Nephron progenitor cell (in vitro differentiated cells): ENCODE measurements around the gene AAK1.
"Not testable (repeated sequence)": the region's sequence is repeated elsewhere in the genome, so short reads cannot be mapped to it uniquely, and the experiment has no call there.

ENCODE experiments used
- DNase-seq: peaks from one replicate; pipeline ENCODE4 v3.0.0; 2021
- H3K27ac Mint-ChIP-seq: 2 replicates; pipeline ENCODE4 v1.8.0; 2021; ENCODE audit warnings: mild to moderate bottlenecking, moderate library complexity, mixed read lengths
- H3K27me3 Mint-ChIP-seq: 2 replicates; pipeline ENCODE4 v1.8.0; 2021; ENCODE audit warnings: mild to moderate bottlenecking, low read depth, mixed read lengths; ENCODE audit not compliant: poor library complexity
- H3K36me3 Mint-ChIP-seq: 2 replicates; pipeline ENCODE4 v1.8.0; 2021; ENCODE audit warnings: low read depth, mixed read lengths
- H3K4me1 Mint-ChIP-seq: 2 replicates; pipeline ENCODE4 v1.8.0; 2021; ENCODE audit warnings: mixed read lengths
- H3K4me3 Mint-ChIP-seq: 2 replicates; pipeline ENCODE4 v1.8.0; 2021; ENCODE audit warnings: mild to moderate bottlenecking, moderate library complexity, mixed read lengths
- H3K9me3 Mint-ChIP-seq: 2 replicates; pipeline ENCODE4 v1.8.0; 2021; ENCODE audit warnings: mild to moderate bottlenecking, moderate library complexity, mixed read lengths
- TF ChIP-seq, protein P1 (sequence below): fragments of 200-600 bp; sonication (generic); IDR thresholded peaks from 2 replicates; pipeline ENCODE4 v1.5.0; 2021; ENCODE audit warnings: antibody characterized with exemption

Gene AAK1

DNA sequence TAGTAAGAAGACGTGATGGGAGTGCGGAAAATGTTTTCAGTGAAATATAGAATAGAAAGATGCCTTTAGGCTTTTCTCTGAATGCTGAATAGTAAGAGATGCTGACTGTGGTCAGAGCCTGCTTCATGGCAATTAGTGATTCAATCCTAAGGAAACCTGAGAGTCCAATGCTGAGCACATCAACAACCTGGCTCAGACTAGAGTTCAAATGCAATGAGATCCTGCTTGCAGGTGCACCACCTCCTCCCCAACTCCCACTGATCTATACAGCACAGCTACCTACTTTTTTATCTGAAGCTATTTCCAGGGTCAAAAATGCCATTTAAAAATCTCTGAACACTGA lies 65.4 kb downstream of the AAK1 start:
- peak overlapping the region; percentile 90 for H3K27ac Mint-ChIP-seq
- peaks cover 48% of the 10 kb centered on the region for H3K4me1 Mint-ChIP-seq
- TF ChIP-seq, protein P1, sequence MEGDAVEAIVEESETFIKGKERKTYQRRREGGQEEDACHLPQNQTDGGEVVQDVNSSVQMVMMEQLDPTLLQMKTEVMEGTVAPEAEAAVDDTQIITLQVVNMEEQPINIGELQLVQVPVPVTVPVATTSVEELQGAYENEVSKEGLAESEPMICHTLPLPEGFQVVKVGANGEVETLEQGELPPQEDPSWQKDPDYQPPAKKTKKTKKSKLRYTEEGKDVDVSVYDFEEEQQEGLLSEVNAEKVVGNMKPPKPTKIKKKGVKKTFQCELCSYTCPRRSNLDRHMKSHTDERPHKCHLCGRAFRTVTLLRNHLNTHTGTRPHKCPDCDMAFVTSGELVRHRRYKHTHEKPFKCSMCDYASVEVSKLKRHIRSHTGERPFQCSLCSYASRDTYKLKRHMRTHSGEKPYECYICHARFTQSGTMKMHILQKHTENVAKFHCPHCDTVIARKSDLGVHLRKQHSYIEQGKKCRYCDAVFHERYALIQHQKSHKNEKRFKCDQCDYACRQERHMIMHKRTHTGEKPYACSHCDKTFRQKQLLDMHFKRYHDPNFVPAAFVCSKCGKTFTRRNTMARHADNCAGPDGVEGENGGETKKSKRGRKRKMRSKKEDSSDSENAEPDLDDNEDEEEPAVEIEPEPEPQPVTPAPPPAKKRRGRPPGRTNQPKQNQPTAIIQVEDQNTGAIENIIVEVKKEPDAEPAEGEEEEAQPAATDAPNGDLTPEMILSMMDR = no peak
- no peaks in the 10 kb centered on the region for H3K9me3 Mint-ChIP-seq
- peak overlapping the region; percentile 18 for H3K4me3 Mint-ChIP-seq
- DNase-seq = no peak
- H3K27me3 Mint-ChIP-seq = no peaks in the 10 kb centered on the region
- peaks cover 2% of the 10 kb centered on the region for H3K36me3 Mint-ChIP-seq

DNA sequence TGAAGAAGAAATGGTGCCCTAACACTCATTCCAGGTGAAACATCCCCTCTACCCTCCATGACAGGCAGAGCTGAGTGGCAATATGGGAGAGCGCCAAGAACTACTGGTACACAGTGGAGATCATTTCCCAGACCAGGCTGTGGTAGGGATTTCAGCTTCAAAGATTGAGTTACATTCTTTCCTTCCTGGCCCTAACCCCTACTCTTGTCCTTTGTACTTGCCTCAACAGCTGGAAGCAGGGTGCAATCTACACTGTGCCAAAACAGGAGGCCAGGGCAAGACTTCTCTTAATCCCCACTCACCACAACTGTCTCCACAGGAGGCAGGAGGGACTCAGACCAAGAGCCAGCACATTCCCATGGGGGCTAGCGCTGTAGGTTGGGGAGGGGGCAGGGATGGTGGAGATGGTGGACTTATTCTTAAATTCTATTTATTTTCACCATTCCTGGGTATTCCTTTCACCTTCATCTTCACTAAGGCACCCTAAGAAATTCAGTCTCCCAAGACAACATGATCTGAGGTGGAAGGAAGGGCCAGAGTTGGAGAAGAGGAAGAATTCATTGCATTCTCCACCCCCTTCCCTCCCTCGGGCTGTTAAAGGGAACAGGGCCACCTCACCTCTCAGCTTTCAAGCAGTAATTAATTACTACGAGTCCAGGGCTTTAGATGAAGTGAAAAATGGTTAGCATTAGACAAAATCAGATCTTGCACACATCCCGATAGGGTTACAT lies 65.9 kb downstream of the AAK1 start:
- Mint-ChIP-seq H3K27ac (peak overlapping the region; percentile 90), H3K9me3 (no peaks in the 10 kb centered on the region), H3K36me3 (peaks cover 7% of the 10 kb centered on the region), H3K4me1 (peaks cover 53% of the 10 kb centered on the region), H3K4me3 (no peak overlapping the region), H3K27me3 (no peaks in the 10 kb centered on the region)
- TF ChIP-seq, protein P1 = no peak
- DNase-seq = no peak

DNA sequence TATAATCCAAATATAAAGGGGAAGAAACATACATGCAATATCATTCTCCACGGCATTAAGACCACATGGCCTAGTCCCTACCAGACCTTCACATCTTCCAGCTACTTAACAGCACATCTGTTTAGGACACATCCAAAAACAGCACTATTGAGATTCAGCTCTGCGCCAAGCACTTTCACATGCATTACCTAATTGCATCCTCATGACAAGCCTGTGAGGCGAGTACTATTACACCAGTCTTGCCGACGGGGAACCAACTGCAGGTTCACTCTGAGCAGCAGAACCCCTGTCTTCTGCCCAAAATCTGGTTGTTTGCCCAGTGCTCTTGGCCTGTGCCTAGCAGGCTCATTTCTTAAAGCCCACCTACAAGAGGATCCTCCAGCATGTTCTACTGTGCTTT lies 66.7 kb downstream of the AAK1 start:
- Mint-ChIP-seq H3K27ac (peak overlapping the region; percentile 90), H3K9me3 (no peaks in the 10 kb centered on the region), H3K4me3 (no peak overlapping the region), H3K4me1 (peaks cover 53% of the 10 kb centered on the region), H3K27me3 (no peaks in the 10 kb centered on the region), H3K36me3 (peaks cover 7% of the 10 kb centered on the region)
- no peak for DNase-seq
- TF ChIP-seq, protein P1 = no peak

DNA sequence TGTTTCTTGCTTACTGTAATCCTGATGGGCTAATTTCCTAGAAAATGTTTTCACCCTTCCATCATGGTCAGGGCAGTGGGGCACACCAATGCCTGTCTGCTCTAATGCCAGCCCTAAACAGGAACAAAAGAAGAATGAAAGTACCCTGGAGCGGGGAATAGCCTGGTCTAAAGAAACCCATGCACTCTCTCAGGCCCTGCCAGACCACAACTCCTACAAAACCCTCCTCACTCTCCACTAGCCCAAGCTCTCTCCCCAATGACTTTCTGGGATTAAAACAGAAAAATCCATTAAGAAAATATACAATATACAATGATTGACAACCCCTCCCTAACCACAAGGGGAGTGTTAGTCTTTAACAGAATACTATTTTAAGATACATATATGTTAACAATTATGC lies 67.6 kb downstream of the AAK1 start:
- Mint-ChIP-seq H3K9me3 (no peaks in the 10 kb centered on the region), H3K27me3 (no peaks in the 10 kb centered on the region)
- TF ChIP-seq, protein P1 = no peak

DNA sequence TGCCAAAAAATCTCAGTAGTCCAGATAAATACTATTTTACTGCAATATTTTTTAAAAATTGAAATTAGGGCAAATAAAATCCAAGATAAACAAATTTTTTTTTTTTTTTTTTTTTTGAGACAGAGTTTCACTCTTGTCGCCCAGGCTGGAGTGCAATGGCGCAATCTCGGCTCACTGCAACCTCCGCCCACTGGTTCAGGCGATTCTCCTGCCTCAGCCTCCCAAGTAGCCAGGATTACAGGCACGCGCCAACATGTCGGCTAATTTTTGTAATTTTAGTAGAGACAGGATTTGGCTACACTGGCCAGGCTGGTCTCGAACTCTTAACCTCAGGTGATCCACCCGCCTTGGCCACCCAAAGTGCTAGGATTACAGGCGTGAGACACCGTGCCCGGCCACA lies 68.2 kb downstream of the AAK1 start:
- not testable (repeated sequence) for DNase-seq, H3K36me3 Mint-ChIP-seq, H3K4me3 Mint-ChIP-seq, H3K9me3 Mint-ChIP-seq, H3K27ac Mint-ChIP-seq, H3K27me3 Mint-ChIP-seq
- peaks cover 53% of the 10 kb centered on the region for H3K4me1 Mint-ChIP-seq

More for the DNA sequence above, 67.6 kb downstream of the AAK1 start:
- no peak overlapping the region for H3K4me3 Mint-ChIP-seq
- peaks cover 7% of the 10 kb centered on the region for H3K36me3 Mint-ChIP-seq
- H3K4me1 Mint-ChIP-seq = peaks cover 56% of the 10 kb centered on the region
- H3K27ac Mint-ChIP-seq = no peak overlapping the region
- DNase-seq = no peak

DNA sequence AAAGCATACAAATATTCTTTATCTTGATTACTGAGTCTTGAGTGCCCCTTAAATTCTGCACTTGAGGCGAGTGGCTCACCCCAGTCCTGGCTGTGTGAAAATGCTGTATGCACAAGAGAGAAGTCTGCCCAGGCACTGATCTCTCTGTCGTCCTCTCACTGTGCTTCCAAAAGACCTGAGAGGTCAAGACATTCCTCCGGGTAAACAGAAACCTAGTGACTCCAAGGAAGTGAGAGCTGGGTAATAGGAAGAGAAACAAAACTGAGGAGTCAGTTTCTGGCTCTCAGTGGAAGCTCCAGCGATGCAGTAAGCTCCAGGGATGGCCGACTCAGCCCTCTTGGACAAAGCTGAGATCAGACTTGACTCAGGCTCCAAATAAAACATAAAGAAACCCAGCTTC lies 70.9 kb downstream of the AAK1 start:
- Mint-ChIP-seq H3K4me3 (no peak overlapping the region), H3K4me1 (peaks cover 45% of the 10 kb centered on the region), H3K27ac (peak overlapping the region; percentile 3), H3K27me3 (no peaks in the 10 kb centered on the region), H3K36me3 (peaks cover 7% of the 10 kb centered on the region), H3K9me3 (no peaks in the 10 kb centered on the region)
- DNase-seq = no peak
- TF ChIP-seq, protein P1 = no peak
